ENCODE measurements around the gene MADCAM1. TPM values are rescaled to one million over a fixed set of nuclear protein-coding genes. Genes with fewer than 3 reads are reported as not detected.
A peak's percentile ranks its signal among the peaks of the same experiment; 100 is the strongest.

Gene MADCAM1
- total and polyA plus RNA-seq, 2 of the 8 experiments (the other 6 are each of a cell fraction or from before 2014, with no cell fraction given) = 2.3 to 3.0 TPM

DNA sequence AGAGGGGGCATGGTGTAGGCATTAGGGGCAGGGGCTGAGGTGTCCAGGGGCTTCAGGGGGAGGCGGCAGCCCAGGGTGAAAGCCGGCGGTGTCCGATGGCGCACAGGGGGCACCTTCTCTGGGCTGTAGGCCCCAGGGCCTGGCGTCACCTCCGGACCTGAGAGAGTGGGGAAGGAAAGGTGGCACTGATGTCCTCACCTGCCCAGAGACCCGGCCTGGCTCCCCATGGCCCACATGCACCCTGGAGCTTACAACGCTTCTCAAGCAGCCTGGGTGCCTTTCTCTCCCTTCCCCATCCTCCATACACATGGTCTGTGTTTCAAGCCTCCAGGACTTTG lies 32.1 kb upstream of the MADCAM1 start:
- Histone ChIP-seq H2BK120ac (replicated peaks; ENCODE audit: low read depth, low read length) (no peak overlapping the region), H3K23me2 (ENCODE audit: low read depth, low read length) (peaks cover 31% of the 10 kb centered on the region; the same call in 1 of the 2 replicates), H2BK20ac (ENCODE audit: low read length) (no peak overlapping the region), H3K4ac (replicated peaks; ENCODE audit: insufficient read length, low read depth, low read length) (no peak overlapping the region), H3K9ac (replicated peaks in 1 of 4; ENCODE audit: extremely low read depth in 1 of 4, low read depth in 3 of 4, low read length in 3 of 4) (no peak overlapping the region), H3K79me2 (ENCODE audit: control insufficient read depth in 1 of 2, insufficient read depth in 2 of 2, low read length in 2 of 2) (no peaks in the 10 kb centered on the region), H3K9me3 (ENCODE audit: insufficient read depth in 2 of 2, low read depth in 1 of 2, low read length in 1 of 2) (no peaks in the 10 kb centered on the region), H3K4me1 (replicated peaks in 1 of 4; ENCODE audit: control insufficient read depth in 3 of 4, insufficient read depth in 4 of 4, low read length in 3 of 4) (peaks cover 1 to 10% (median 2%) of the 10 kb centered on the region in 4 experiments; a peak in 3 of 7 replicates), H3K4me2 (ENCODE audit: insufficient read depth in 1 of 2, low read depth in 2 of 2, low read length in 2 of 2) (no peak overlapping the region), H2BK15ac (ENCODE audit: low read length) (no peak overlapping the region), H3K56ac (replicated peaks; ENCODE audit: insufficient read length, low read depth, low read length) (no peak overlapping the region), H4K20me1 (replicated peaks in 1 of 2; ENCODE audit: control insufficient read depth in 1 of 2, insufficient read depth in 2 of 2, low read length in 2 of 2) (peaks cover 0 to 6% of the 10 kb centered on the region in 2 experiments), H3K36me3 (ENCODE audit: control insufficient read depth in 2 of 4, insufficient read depth in 4 of 4, low read length in 3 of 4) (no peaks in the 10 kb centered on the region), H4K91ac (replicated peaks; ENCODE audit: insufficient read length, low read length) (no peak overlapping the region), H2AFZ (ENCODE audit: low read length) (no peak overlapping the region), H3K27ac (ENCODE audit: low read depth, low read length) (no peak overlapping the region), H2BK12ac (ENCODE audit: low read depth, low read length) (0 out of 2 replicates have a peak overlapping the region, but pooled peaks have one; percentile 3), H3K4me3 (ENCODE audit: extremely low read depth in 1 of 4, insufficient read depth in 2 of 4, low read depth in 3 of 4, low read length in 4 of 4) (no peak overlapping the region), H4K5ac (ENCODE audit: insufficient read length, low read depth, low read length) (no peak overlapping the region), H3K14ac (ENCODE audit: insufficient read length) (no peak overlapping the region), H3K27me3 (replicated peaks in 1 of 4; ENCODE audit: control insufficient read depth in 3 of 4, extremely low read depth in 1 of 4, insufficient read depth in 3 of 4, low read length in 3 of 4) (peaks cover 7 to 28% (median 25%) of the 10 kb centered on the region in 4 experiments), H2AK5ac (ENCODE audit: low read depth, low read length) (no peak overlapping the region), H3K18ac (ENCODE audit: extremely low read depth, low read length) (no peak overlapping the region), H3K79me1 (ENCODE audit: low read depth, low read length) (no peaks in the 10 kb centered on the region), H4K8ac (ENCODE audit: extremely low read depth, insufficient read depth, low read length) (no peak overlapping the region), H2BK5ac (ENCODE audit: low read depth, low read length) (no peak overlapping the region), H3K23ac (ENCODE audit: insufficient read length) (no peak overlapping the region)
- WGBS, 2 experiments (ENCODE audit: extremely low coverage in 1 of 2, insufficient coverage in 1 of 2, insufficient read length in 1 of 2, insufficient replicate concordance in 2 of 2, low coverage in 1 of 2, low lambda C conversion rate in 2 of 2, missing lambda C conversion rate in 1 of 2) = 92% methylated on average over 2 of the region's 9 CpGs; no CpG with 5 or more reads in 1 of the 2 experiments
- ChIA-PET POLR2A (ENCODE audit: partially characterized antibody) (no interaction called here), CTCF (ENCODE audit: partially characterized antibody) (no interaction called here)
- DNase-seq (ENCODE audit: low read depth in 1 of 2, low spot score in 2 of 2) = no peak
- no peak for FAIRE-seq
- TF ChIP-seq, protein P1, sequence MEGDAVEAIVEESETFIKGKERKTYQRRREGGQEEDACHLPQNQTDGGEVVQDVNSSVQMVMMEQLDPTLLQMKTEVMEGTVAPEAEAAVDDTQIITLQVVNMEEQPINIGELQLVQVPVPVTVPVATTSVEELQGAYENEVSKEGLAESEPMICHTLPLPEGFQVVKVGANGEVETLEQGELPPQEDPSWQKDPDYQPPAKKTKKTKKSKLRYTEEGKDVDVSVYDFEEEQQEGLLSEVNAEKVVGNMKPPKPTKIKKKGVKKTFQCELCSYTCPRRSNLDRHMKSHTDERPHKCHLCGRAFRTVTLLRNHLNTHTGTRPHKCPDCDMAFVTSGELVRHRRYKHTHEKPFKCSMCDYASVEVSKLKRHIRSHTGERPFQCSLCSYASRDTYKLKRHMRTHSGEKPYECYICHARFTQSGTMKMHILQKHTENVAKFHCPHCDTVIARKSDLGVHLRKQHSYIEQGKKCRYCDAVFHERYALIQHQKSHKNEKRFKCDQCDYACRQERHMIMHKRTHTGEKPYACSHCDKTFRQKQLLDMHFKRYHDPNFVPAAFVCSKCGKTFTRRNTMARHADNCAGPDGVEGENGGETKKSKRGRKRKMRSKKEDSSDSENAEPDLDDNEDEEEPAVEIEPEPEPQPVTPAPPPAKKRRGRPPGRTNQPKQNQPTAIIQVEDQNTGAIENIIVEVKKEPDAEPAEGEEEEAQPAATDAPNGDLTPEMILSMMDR (IDR thresholded peaks at IDR 0.05; ENCODE audit: control extremely low read depth in 1 of 3, insufficient read depth in 1 of 3, low read depth in 1 of 3, low read length in 3 of 3) = no peak
- TF ChIP-seq KDM1A (IDR thresholded peaks at IDR 0.05; ENCODE audit: borderline replicate concordance, low read length) (no peak), NANOG (IDR thresholded peaks at IDR 0.05; ENCODE audit: insufficient read depth, low read depth, low read length, poor library complexity, severe bottlenecking) (no peak), CTBP2 (IDR thresholded peaks at IDR 0.05; ENCODE audit: borderline replicate concordance, insufficient read depth, insufficient read length, low read length) (no peak), CBX8 (IDR thresholded peaks at IDR 0.05; ENCODE audit: borderline replicate concordance, low read depth, low read length) (no peak), CEBPB (IDR thresholded peaks at IDR 0.05; ENCODE audit: low read depth, low read length) (no peak), PHF8 (conservative IDR thresholded peaks at IDR 0.05; ENCODE audit: low read depth, low read length) (no peak), TAF7 (optimal IDR thresholded peaks at IDR 0.05; ENCODE audit: borderline replicate concordance, low read depth, low read length) (no peak), EZH2 (IDR thresholded peaks at IDR 0.05; ENCODE audit: low read depth, low read length, severe bottlenecking) (no peak), BRCA1 (IDR thresholded peaks at IDR 0.05; ENCODE audit: low read depth, low read length) (no peak)
